CD4-positive, alpha-beta memory T cell (primary cell): ENCODE results near the gene MSH3. TPM values are rescaled to one million over a fixed set of nuclear protein-coding genes. Genes with fewer than 3 reads are reported as not detected.
"Not testable (repeated sequence)": the region's sequence is repeated elsewhere in the genome, so short reads cannot be mapped to it uniquely, and the experiment has no call there.

Experiments
- CTCF ChIA-PET: fragments of 350-600 bp; sonication (Branson Sonifier 250); formaldehyde crosslinking; loops from one replicate; lab custom pipeline; 2021; ENCODE audit warnings: inconsistent platforms; ENCODE audit not compliant: partially characterized antibody; lab: Charles Lee
- POLR2A ChIA-PET: fragments of 350-600 bp; sonication (Branson Sonifier 250); formaldehyde crosslinking; loops from one replicate; lab custom pipeline; 2021; ENCODE audit not compliant: partially characterized antibody; lab: Charles Lee
- DNase-seq, 5 donors: peaks; one replicate each; pipeline versions ENCODE4 v3.0.0 to v3.0.0-alpha.2; 2020 to 2022; ENCODE audit warnings: mixed read lengths in 1 of 5
- H3K27ac ChIP-seq: one replicate; pipeline ENCODE4 v1.7.0; 2013; ENCODE audit warnings: low read depth, low read length
- H3K27me3 ChIP-seq: 2 replicates; pipeline ENCODE4 v1.7.0; 2013; ENCODE audit warnings: mild to moderate bottlenecking, low read length, moderate library complexity; ENCODE audit not compliant: insufficient read depth
- H3K36me3 ChIP-seq: 2 replicates; pipeline ENCODE4 v1.7.0; 2013; ENCODE audit warnings: mild to moderate bottlenecking, low read length, moderate library complexity; ENCODE audit not compliant: insufficient read depth
- H3K4me1 ChIP-seq: 2 replicates; pipeline ENCODE4 v1.7.0; 2013; ENCODE audit warnings: mild to moderate bottlenecking, low read length, moderate library complexity; ENCODE audit not compliant: insufficient read depth
- H3K4me3 ChIP-seq, 2 donors: one replicate each; pipeline ENCODE4 v1.7.0; 2013; ENCODE audit warnings: low read length in 2 of 2, mild to moderate bottlenecking in 1 of 2
- H3K9me3 ChIP-seq, 2 donors: one replicate each; pipeline ENCODE4 v1.7.0; 2013; ENCODE audit warnings: low read length in 2 of 2, control low read depth in 1 of 2; ENCODE audit not compliant: control insufficient read depth in 1 of 2
- H3K27ac Mint-ChIP-seq, 7 donors: one replicate each; pipeline ENCODE4 v1.8.0; 2020 to 2021; ENCODE audit warnings: mixed read lengths in 7 of 7, mild to moderate bottlenecking in 6 of 7, inconsistent platforms in 3 of 7, moderate library complexity in 3 of 7
- H3K27me3 Mint-ChIP-seq, 2 donors: one replicate each; pipeline ENCODE4 v1.8.0; 2020 to 2021; ENCODE audit warnings: mixed read lengths in 2 of 2
- H3K36me3 Mint-ChIP-seq, 2 donors: one replicate each; pipeline ENCODE4 v1.8.0; 2020 to 2021; ENCODE audit warnings: mixed read lengths in 2 of 2, inconsistent platforms in 1 of 2, mild to moderate bottlenecking in 1 of 2
- H3K4me1 Mint-ChIP-seq, 4 donors: one replicate each; pipeline ENCODE4 v1.8.0; 2020 to 2021; ENCODE audit warnings: mixed read lengths in 4 of 4, mild to moderate bottlenecking in 1 of 4
- H3K4me3 Mint-ChIP-seq, 8 donors: one replicate each; pipeline ENCODE4 v1.8.0; 2020 to 2021; ENCODE audit warnings: mixed read lengths in 8 of 8, mild to moderate bottlenecking in 7 of 8, moderate library complexity in 6 of 8, inconsistent platforms in 3 of 8
- H3K9me3 Mint-ChIP-seq, 8 donors: one replicate each; pipeline ENCODE4 v1.8.0; 2020 to 2021; ENCODE audit warnings: mixed read lengths in 8 of 8, mild to moderate bottlenecking in 5 of 8, inconsistent platforms in 3 of 8, moderate library complexity in 1 of 8
- intact Hi-C: fragments of 100-400 bp; cut with micrococcal nuclease; formaldehyde crosslinking; loops from one replicate; pipeline ENCODE4 v1.15.1; 2023
- polyA plus RNA-seq, 2 donors: library from polyadenylated mRNA; unstranded; fragments of 300-500 nt; fragmentation: Illumina TruSeq; gene quantifications; one replicate each; pipeline ENCODE4 v1.2.3, GENCODE V29; 2021
- total RNA-seq, 2 experiments: library from RNA; stranded (reverse); gene quantifications; one replicate each; pipeline ENCODE4 v1.2.3, GENCODE V29; 2021

The MSH3 gene
- total and polyA plus RNA-seq, 4 experiments from 2014 or later: 14.3 to 17.1 (median 15.3) TPM

- peaks cover 44 to 56% of the 10 kb centered on the region in 2 donors for H3K36me3 Mint-ChIP-seq
These were observed 219.7 kb downstream of the MSH3 start for GRCh38 chr5:80874162-80874561.

GRCh38 chr5:80877592-80877991 lies 223.1 kb downstream of the MSH3 start:
- Mint-ChIP-seq H3K27me3 (no peaks in the 10 kb centered on the region), H3K4me1 (no peaks in the 10 kb centered on the region), H3K4me3 (no peak overlapping the region), H3K36me3 (peaks cover 55 to 59% of the 10 kb centered on the region in 2 donors), H3K9me3 (peaks cover 0 to 3% (median 0%) of the 10 kb centered on the region in 8 donors), H3K27ac (no peak overlapping the region)
- no peaks in the 10 kb centered on the region for H3K9me3 ChIP-seq
- no peaks in the 10 kb centered on the region for H3K27me3 ChIP-seq
- no peak overlapping the region for H3K4me3 ChIP-seq
- ChIA-PET POLR2A (no interaction called here), CTCF (interaction anchor here (0.8 to 1.8 kb wide), 2 partner anchors 12 to 231 kb away, joined by 3 to 6 read pairs; no protein-coding TSS in a partner anchor)
- H3K36me3 ChIP-seq: peaks cover 21% of the 10 kb centered on the region
- H3K4me1 ChIP-seq: no peaks in the 10 kb centered on the region
- DNase-seq: no peak
- H3K27ac ChIP-seq: no peak overlapping the region
- intact Hi-C loops: no loop called here

More at GRCh38 chr5:80874162-80874561, 219.7 kb downstream of the MSH3 start:
- Histone ChIP-seq H3K27me3 (no peaks in the 10 kb centered on the region), H3K9me3 (no peaks in the 10 kb centered on the region), H3K4me1 (no peaks in the 10 kb centered on the region), H3K27ac (no peak overlapping the region), H3K36me3 (peaks cover 21% of the 10 kb centered on the region), H3K4me3 (no peak overlapping the region)
- no peak for DNase-seq
- Mint-ChIP-seq H3K4me1 (no peaks in the 10 kb centered on the region), H3K9me3 (no peaks in the 10 kb centered on the region), H3K27ac (no peak overlapping the region), H3K4me3 (no peak overlapping the region), H3K27me3 (no peaks in the 10 kb centered on the region)
- intact Hi-C loops: no loop called here
- ChIA-PET CTCF (no interaction called here), POLR2A (no interaction called here)

- peaks cover 5% of the 10 kb centered on the region for H3K36me3 ChIP-seq
- H3K9me3 ChIP-seq: no peaks in the 10 kb centered on the region
- no peak overlapping the region for H3K4me3 ChIP-seq
- H3K4me1 Mint-ChIP-seq: peaks cover 0 to 9% (median 5%) of the 10 kb centered on the region in 4 donors
- H3K4me1 ChIP-seq: no peaks in the 10 kb centered on the region
- intact Hi-C loops: loop anchor here (5.0 kb wide), 1 partner anchor 226 kb away; no protein-coding TSS in a partner anchor
- H3K27me3 Mint-ChIP-seq: no peaks in the 10 kb centered on the region
- DNase-seq: no peak
- ChIA-PET POLR2A (no interaction called here), CTCF (interaction anchor here (1.3 kb wide), 1 partner anchor 227 kb away, joined by 5 read pairs; no protein-coding TSS in a partner anchor)
- no peak overlapping the region for H3K27ac ChIP-seq
- H3K4me3 Mint-ChIP-seq: no peak overlapping the region
- H3K27ac Mint-ChIP-seq: no peak overlapping the region
- H3K36me3 Mint-ChIP-seq: peaks cover 29 to 35% of the 10 kb centered on the region in 2 donors
- H3K9me3 Mint-ChIP-seq: peaks cover 0 to 3% (median 0%) of the 10 kb centered on the region in 8 donors
- no peaks in the 10 kb centered on the region for H3K27me3 ChIP-seq
These were observed 227.3 kb downstream of the MSH3 start for GRCh38 chr5:80881726-80882125.

- H3K27me3 ChIP-seq, DNase-seq, H3K9me3 ChIP-seq, H3K9me3 Mint-ChIP-seq, POLR2A ChIA-PET, H3K27ac ChIP-seq, H3K4me1 ChIP-seq, H3K27me3 Mint-ChIP-seq, H3K4me3 ChIP-seq, H3K4me1 Mint-ChIP-seq, H3K4me3 Mint-ChIP-seq, H3K36me3 ChIP-seq: not testable (repeated sequence)
- CTCF ChIA-PET: interaction anchor here (1.6 kb wide), 1 partner anchor 225 kb away, joined by 4 read pairs; no protein-coding TSS in a partner anchor
- peaks cover 16 to 29% of the 10 kb centered on the region in 2 donors for H3K36me3 Mint-ChIP-seq
- H3K27ac Mint-ChIP-seq: peak overlapping the region in 1 of 7 donors; percentile 20
- intact Hi-C loops: loop anchor here (5.0 kb wide), 1 partner anchor 224 kb away; no protein-coding TSS in a partner anchor
These were observed 228.9 kb downstream of the MSH3 start for GRCh38 chr5:80883390-80883789.

- H3K36me3 ChIP-seq: no peaks in the 10 kb centered on the region
- POLR2A ChIA-PET: no interaction called here
- no peak for DNase-seq
- peaks cover 0 to 3% (median 0%) of the 10 kb centered on the region in 8 donors for H3K9me3 Mint-ChIP-seq
- no peak overlapping the region for H3K4me3 Mint-ChIP-seq
- H3K9me3 ChIP-seq: no peaks in the 10 kb centered on the region
- intact Hi-C loops: loop anchor here (5.0 kb wide), 1 partner anchor 223 kb away; no protein-coding TSS in a partner anchor
- H3K4me1 ChIP-seq: no peaks in the 10 kb centered on the region
- no peak overlapping the region for H3K4me3 ChIP-seq
- H3K27me3 ChIP-seq: no peaks in the 10 kb centered on the region
- H3K27ac ChIP-seq: no peak overlapping the region
- H3K36me3 Mint-ChIP-seq: peaks cover 20 to 34% of the 10 kb centered on the region in 2 donors
- peak overlapping the region in 6 of 7 donors; percentile 17 to 80 (median 52) for H3K27ac Mint-ChIP-seq
- CTCF ChIA-PET: interaction anchor here (1.6 kb wide), 1 partner anchor 224 kb away, joined by 4 read pairs; no protein-coding TSS in a partner anchor
- no peaks in the 10 kb centered on the region for H3K27me3 Mint-ChIP-seq
- peaks cover 0 to 9% (median 6%) of the 10 kb centered on the region in 4 donors for H3K4me1 Mint-ChIP-seq
These were observed 229.8 kb downstream of the MSH3 start for GRCh38 chr5:80884086-80884813.

- H3K27me3 ChIP-seq: no peaks in the 10 kb centered on the region
- Mint-ChIP-seq H3K36me3 (peaks cover 19 to 39% of the 10 kb centered on the region in 2 donors), H3K9me3 (peaks cover 0 to 3% (median 0%) of the 10 kb centered on the region in 8 donors), H3K27me3 (no peaks in the 10 kb centered on the region), H3K4me3 (no peak overlapping the region), H3K27ac (peak overlapping the region in 4 of 7 donors; percentile 8 to 80 (median 42)), H3K4me1 (peaks cover 0 to 9% (median 6%) of the 10 kb centered on the region in 4 donors)
- no peak overlapping the region for H3K27ac ChIP-seq
- ChIA-PET CTCF (no interaction called here), POLR2A (no interaction called here)
- H3K36me3 ChIP-seq: no peaks in the 10 kb centered on the region
- H3K4me1 ChIP-seq: no peaks in the 10 kb centered on the region
- no peak overlapping the region for H3K4me3 ChIP-seq
- no peak for DNase-seq
- intact Hi-C loops: loop anchor here (5.0 kb wide), 1 partner anchor 222 kb away; no protein-coding TSS in a partner anchor
- H3K9me3 ChIP-seq: no peaks in the 10 kb centered on the region
These were observed 230.5 kb downstream of the MSH3 start for GRCh38 chr5:80884929-80885328.

- peak overlapping the region in 4 of 7 donors; percentile 11 to 58 (median 44) for H3K27ac Mint-ChIP-seq
These were observed 231.0 kb downstream of the MSH3 start for GRCh38 chr5:80885396-80886000.

More at GRCh38 chr5:80885396-80886000, 231.0 kb downstream of the MSH3 start:
- ChIA-PET CTCF (no interaction called here), POLR2A (no interaction called here)
- H3K4me3 Mint-ChIP-seq: no peak overlapping the region
- peaks cover 0 to 3% (median 0%) of the 10 kb centered on the region in 8 donors for H3K9me3 Mint-ChIP-seq
- H3K27ac ChIP-seq: no peak overlapping the region
- intact Hi-C loops: no loop called here
- H3K4me1 ChIP-seq: no peaks in the 10 kb centered on the region
- peaks cover 0 to 9% (median 6%) of the 10 kb centered on the region in 4 donors for H3K4me1 Mint-ChIP-seq
- DNase-seq: no peak
- no peak overlapping the region for H3K4me3 ChIP-seq
- H3K36me3 ChIP-seq: no peaks in the 10 kb centered on the region
- H3K9me3 ChIP-seq: no peaks in the 10 kb centered on the region
- no peaks in the 10 kb centered on the region for H3K27me3 Mint-ChIP-seq
- H3K36me3 Mint-ChIP-seq: peaks cover 19 to 35% of the 10 kb centered on the region in 2 donors
- no peaks in the 10 kb centered on the region for H3K27me3 ChIP-seq
